ENCODE data around the gene C2orf42.

DNA sequence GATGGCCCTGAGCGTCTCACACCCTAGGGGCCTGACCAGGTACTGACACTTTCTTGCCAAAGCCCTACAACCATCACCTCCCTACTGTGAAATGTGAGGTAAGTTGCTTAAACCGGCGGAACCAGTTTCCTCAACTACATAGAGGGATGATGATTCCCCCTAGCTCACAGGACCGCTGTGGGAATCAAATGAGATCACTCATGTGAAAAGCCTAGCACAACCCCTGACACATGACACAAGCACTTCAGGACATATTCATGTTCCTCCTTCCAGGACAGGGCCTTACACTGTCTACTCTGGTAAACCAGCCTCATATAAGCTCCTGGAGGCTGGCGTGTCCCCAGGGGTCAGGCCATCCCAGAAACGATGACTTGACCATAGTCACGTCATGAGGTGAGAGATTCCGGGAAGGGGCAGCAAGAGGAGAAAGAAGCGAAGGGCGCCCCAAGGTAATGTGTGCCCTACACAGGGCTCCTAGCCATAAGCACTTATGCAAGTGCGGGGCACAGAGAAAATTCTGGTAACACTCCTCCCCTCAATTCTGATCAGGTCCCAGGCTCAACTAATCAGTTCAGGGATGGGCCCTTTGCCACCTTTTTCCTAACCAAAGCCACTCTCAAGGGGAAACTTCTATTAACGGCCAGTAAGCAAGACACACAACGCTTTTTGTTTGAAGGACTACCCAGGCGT lies 49.5 kb downstream of the C2orf42 start:
- no peak for TF ChIP-seq EZH2phosphoT487 (IDR thresholded peaks at IDR 0.05; ENCODE audit: borderline replicate concordance)
- TF ChIP-seq, protein P1, sequence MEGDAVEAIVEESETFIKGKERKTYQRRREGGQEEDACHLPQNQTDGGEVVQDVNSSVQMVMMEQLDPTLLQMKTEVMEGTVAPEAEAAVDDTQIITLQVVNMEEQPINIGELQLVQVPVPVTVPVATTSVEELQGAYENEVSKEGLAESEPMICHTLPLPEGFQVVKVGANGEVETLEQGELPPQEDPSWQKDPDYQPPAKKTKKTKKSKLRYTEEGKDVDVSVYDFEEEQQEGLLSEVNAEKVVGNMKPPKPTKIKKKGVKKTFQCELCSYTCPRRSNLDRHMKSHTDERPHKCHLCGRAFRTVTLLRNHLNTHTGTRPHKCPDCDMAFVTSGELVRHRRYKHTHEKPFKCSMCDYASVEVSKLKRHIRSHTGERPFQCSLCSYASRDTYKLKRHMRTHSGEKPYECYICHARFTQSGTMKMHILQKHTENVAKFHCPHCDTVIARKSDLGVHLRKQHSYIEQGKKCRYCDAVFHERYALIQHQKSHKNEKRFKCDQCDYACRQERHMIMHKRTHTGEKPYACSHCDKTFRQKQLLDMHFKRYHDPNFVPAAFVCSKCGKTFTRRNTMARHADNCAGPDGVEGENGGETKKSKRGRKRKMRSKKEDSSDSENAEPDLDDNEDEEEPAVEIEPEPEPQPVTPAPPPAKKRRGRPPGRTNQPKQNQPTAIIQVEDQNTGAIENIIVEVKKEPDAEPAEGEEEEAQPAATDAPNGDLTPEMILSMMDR (conservative IDR thresholded peaks at IDR 0.05; ENCODE audit: low read length) = peak; percentile 61; the same call in 1 of the 2 replicates

Measured in Loucy (cell line).